ENCODE results near the gene COL4A1.

DNA sequence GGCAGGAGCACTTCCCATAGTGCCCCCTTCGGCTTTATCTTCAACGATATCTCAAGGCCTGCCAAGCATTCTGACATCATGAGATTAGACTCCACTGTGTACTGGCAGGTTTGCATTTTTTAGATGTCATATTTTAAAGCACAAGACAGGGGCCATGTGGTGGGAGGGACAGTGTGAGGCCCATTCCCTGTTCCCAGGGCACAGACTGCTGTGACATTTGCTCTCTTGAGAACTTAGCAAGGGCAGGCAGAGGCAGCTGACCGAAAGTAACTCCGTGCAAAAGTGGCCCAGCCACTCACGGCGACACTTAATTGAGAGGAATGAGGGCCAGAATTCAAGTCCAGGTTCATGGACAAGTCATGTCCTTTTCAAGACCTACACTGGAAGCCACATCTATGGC is 201.8 kb downstream of the COL4A1 start:
- TF ChIP-seq, protein P1, sequence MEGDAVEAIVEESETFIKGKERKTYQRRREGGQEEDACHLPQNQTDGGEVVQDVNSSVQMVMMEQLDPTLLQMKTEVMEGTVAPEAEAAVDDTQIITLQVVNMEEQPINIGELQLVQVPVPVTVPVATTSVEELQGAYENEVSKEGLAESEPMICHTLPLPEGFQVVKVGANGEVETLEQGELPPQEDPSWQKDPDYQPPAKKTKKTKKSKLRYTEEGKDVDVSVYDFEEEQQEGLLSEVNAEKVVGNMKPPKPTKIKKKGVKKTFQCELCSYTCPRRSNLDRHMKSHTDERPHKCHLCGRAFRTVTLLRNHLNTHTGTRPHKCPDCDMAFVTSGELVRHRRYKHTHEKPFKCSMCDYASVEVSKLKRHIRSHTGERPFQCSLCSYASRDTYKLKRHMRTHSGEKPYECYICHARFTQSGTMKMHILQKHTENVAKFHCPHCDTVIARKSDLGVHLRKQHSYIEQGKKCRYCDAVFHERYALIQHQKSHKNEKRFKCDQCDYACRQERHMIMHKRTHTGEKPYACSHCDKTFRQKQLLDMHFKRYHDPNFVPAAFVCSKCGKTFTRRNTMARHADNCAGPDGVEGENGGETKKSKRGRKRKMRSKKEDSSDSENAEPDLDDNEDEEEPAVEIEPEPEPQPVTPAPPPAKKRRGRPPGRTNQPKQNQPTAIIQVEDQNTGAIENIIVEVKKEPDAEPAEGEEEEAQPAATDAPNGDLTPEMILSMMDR (IDR thresholded peaks at IDR 0.05; ENCODE audit: low read length): no peak
- TF ChIP-seq EZH2 (IDR thresholded peaks at IDR 0.05; ENCODE audit: borderline replicate concordance, low read length): no peak

Measured in OCI-LY1 (cell line).